GM19455 (cell line): ENCODE measurements around the gene SPDYE1.
A peak's percentile ranks its signal among the peaks of the same experiment; 100 is the strongest.
"Not testable (repeated sequence)": the region's sequence is repeated elsewhere in the genome, so short reads cannot be mapped to it uniquely, and the experiment has no call there.

Experiments
- ATAC-seq: cut with Tn5 transposase; IDR thresholded peaks from one replicate; pipeline ENCODE4 v1.9.1; 2021; ENCODE audit not compliant: unreplicated experiment

Gene SPDYE1

GRCh38 chr7:43990829-43991228 lies 6.9 kb upstream of the SPDYE1 start:
- ATAC-seq: not testable (repeated sequence)

GRCh38 chr7:43992896-43993295 lies 4.8 kb upstream of the SPDYE1 start:
- ATAC-seq: not testable (repeated sequence)

- not testable (repeated sequence) for ATAC-seq
Observed at GRCh38 chr7:43994681-43995080, 3.0 kb upstream of the SPDYE1 start.

GRCh38 chr7:44012081-44012480 lies 14.4 kb downstream of the SPDYE1 start:
- not testable (repeated sequence) for ATAC-seq

- ATAC-seq: not testable (repeated sequence)
Observed at GRCh38 chr7:44015090-44015489, 17.4 kb downstream of the SPDYE1 start.

- ATAC-seq: peak; percentile 98
Observed at GRCh38 chr7:44018857-44019807, 21.4 kb downstream of the SPDYE1 start.

- not testable (repeated sequence) for ATAC-seq
Observed at GRCh38 chr7:44019825-44020224, 22.1 kb downstream of the SPDYE1 start.

GRCh38 chr7:44022069-44022468 lies 24.4 kb downstream of the SPDYE1 start:
- ATAC-seq: not testable (repeated sequence)

GRCh38 chr7:44022796-44023467 lies 25.2 kb downstream of the SPDYE1 start:
- ATAC-seq: not testable (repeated sequence)

GRCh38 chr7:44029433-44029832 lies 31.7 kb downstream of the SPDYE1 start:
- ATAC-seq: not testable (repeated sequence)

GRCh38 chr7:44030029-44030428 lies 32.3 kb downstream of the SPDYE1 start:
- ATAC-seq: not testable (repeated sequence)

GRCh38 chr7:44031319-44031718 lies 33.6 kb downstream of the SPDYE1 start:
- not testable (repeated sequence) for ATAC-seq

- ATAC-seq: not testable (repeated sequence)
Observed at GRCh38 chr7:44032031-44032430, 34.3 kb downstream of the SPDYE1 start.

- not testable (repeated sequence) for ATAC-seq
Observed at GRCh38 chr7:44033971-44034844, 36.5 kb downstream of the SPDYE1 start.

- not testable (repeated sequence) for ATAC-seq
Observed at GRCh38 chr7:44036364-44036763, 38.7 kb downstream of the SPDYE1 start.

GRCh38 chr7:44037951-44038350 lies 40.3 kb downstream of the SPDYE1 start:
- ATAC-seq: not testable (repeated sequence)

GRCh38 chr7:44038553-44038952 lies 40.9 kb downstream of the SPDYE1 start:
- ATAC-seq: not testable (repeated sequence)

GRCh38 chr7:44038961-44039558 lies 41.4 kb downstream of the SPDYE1 start:
- peak; percentile 74 for ATAC-seq

- ATAC-seq: not testable (repeated sequence)
Observed at GRCh38 chr7:44039800-44040492, 42.2 kb downstream of the SPDYE1 start.

- ATAC-seq: not testable (repeated sequence)
Observed at GRCh38 chr7:44040493-44040891, 42.8 kb downstream of the SPDYE1 start.
